ENCODE measurements around the gene LAMTOR4. TPM values are rescaled to one million over a fixed set of nuclear protein-coding genes. Genes with fewer than 3 reads are reported as not detected.
A peak's percentile ranks its signal among the peaks of the same experiment; 100 is the strongest.

LAMTOR4 gene
- 100 to 1,000 TPM in 1 of 2 donors, 10 to 100 TPM in 1; 63.4 to 134 TPM for total RNA-seq
- polyA plus RNA-seq: 100 to 1,000 TPM; 240 to 288 TPM
- long read RNA-seq, donor 1, transcript LAMTOR4-205 (4 exons, 621 nt): minor isoform, 10 of 89 reads
- long read RNA-seq, donor 1, transcript LAMTOR4-201 (4 exons, 605 nt): major isoform, 46 of 89 reads
- long read RNA-seq, donor 1, transcript LAMTOR4-204 (3 exons, 371 nt): minor isoform, 9 of 89 reads
- long read RNA-seq, donor 1, partial matches to known transcripts: 17 of 89 reads
- long read RNA-seq, donor 1, other reads (novel, unspliced or antisense): 0 of 89 reads
- long read RNA-seq, donor 2, transcript LAMTOR4-201 (4 exons, 605 nt): major isoform, 34 of 53 reads
- long read RNA-seq, donor 2, transcript LAMTOR4-204 (3 exons, 371 nt): minor isoform, 6 of 53 reads
- long read RNA-seq, donor 2, partial matches to known transcripts: 7 of 53 reads
- long read RNA-seq, donor 2, other reads (novel, unspliced or antisense): 0 of 53 reads
- long read RNA-seq, donor 3, transcript LAMTOR4-204 (3 exons, 371 nt): minor isoform, 8 of 38 reads
- long read RNA-seq, donor 3, transcript LAMTOR4-201 (4 exons, 605 nt): major isoform, 29 of 38 reads
- long read RNA-seq, donor 3, partial matches to known transcripts: 0 of 38 reads
- long read RNA-seq, donor 3, other reads (novel, unspliced or antisense): 0 of 38 reads
- long read RNA-seq, donor 4, transcript LAMTOR4-204 (3 exons, 371 nt): minor isoform, 11 of 60 reads
- long read RNA-seq, donor 4, transcript LAMTOR4-201 (4 exons, 605 nt): major isoform, 37 of 60 reads
- long read RNA-seq, donor 4, partial matches to known transcripts: 0 of 60 reads
- long read RNA-seq, donor 4, other reads (novel, unspliced or antisense): 0 of 60 reads
- long read RNA-seq, donor 5, transcript LAMTOR4-205 (4 exons, 621 nt): minor isoform, 8 of 154 reads
- long read RNA-seq, donor 5, transcript LAMTOR4-201 (4 exons, 605 nt): major isoform, 63 of 154 reads
- long read RNA-seq, donor 5, transcript LAMTOR4-204 (3 exons, 371 nt): minor isoform, 14 of 154 reads
- long read RNA-seq, donor 5, partial matches to known transcripts: 66 of 154 reads
- long read RNA-seq, donor 5, other reads (novel, unspliced or antisense): 0 of 154 reads

DNA sequence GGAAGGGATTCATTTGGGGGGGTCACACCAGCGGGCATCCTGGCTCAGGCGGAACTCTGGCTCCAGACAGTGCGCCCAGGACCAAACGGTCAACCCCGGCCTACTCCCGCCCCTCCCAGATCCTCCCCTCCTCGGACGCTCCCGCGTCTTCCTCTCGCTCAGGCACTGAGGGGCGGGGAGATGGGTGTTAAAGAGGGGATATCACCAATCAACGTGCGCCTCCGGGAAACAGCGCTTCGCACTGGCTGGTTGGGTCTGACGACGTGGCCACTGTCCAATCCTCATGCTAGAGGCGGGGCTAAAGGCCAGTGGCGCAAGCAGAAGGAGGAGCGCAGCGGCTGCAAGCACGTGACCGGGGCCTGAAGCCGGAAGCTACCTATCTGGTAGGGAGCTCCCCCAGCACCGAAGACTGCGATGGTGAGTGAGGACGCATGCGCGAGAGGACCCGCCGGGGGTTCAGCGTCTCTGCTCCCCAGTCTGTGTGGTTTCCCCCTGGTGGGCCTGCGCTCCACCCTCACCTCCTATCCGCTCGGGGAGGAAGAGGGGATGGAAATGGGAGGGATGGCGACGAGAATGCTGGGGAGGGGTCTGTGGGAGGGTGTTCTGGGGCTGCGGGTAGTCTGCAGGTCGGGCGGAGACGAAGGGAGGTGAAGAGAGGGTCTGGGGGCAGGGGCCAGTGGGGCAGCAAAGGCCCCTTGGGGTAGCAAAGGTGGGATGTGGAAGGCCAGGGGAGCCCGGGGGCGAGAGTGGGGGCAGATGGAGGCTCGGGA is at the start of gene LAMTOR4:
Gene LAMTOR4, plus strand, starts transcription at position 360 of the 770 bp plus-strand sequence. Its CDS starts 55 bp downstream, at position 415.
- H3K4me1 ChIP-seq (ENCODE audit: control insufficient read depth in 5 of 5, insufficient read depth in 5 of 5, low read length in 5 of 5): peaks cover 0 to 15% (median 0%) of the 10 kb centered on the region in 5 donors
- ATAC-seq (ENCODE audit: insufficient read depth, low FRiP score): peak; percentile 98
- no peaks in the 10 kb centered on the region for H3K27me3 ChIP-seq (ENCODE audit: control insufficient read depth in 3 of 3, insufficient read depth in 3 of 3, low read length in 2 of 3)
- 0% methylated on average over 46 of the region's 46 CpGs for WGBS, 2 donors
- peaks cover 0 to 6% (median 3%) of the 10 kb centered on the region in 4 donors for H3K36me3 ChIP-seq (ENCODE audit: control insufficient read depth in 4 of 4, insufficient read depth in 4 of 4, low read length in 4 of 4)
- DNase-seq: peak; percentile 98 to 100 (median 99)
- H3K4me3 ChIP-seq: peak within 1 kb of the TSS; percentile 66
- peak within 1 kb of the TSS; percentile 78 to 82 for H3K27ac ChIP-seq (ENCODE audit: low read depth in 1 of 2, low read length in 1 of 2)
- peak within 1 kb of the TSS; percentile 61 to 65 for H3K9ac ChIP-seq (ENCODE audit: insufficient read depth in 1 of 2, low read length in 2 of 2)
- no peak for TF ChIP-seq CTCF (IDR thresholded peaks at IDR 0.05; ENCODE audit: control extremely low read depth, extremely low read depth)
- H3K9me3 ChIP-seq (ENCODE audit: control insufficient read depth in 4 of 4, insufficient read depth in 3 of 4, low read length in 3 of 4): no peaks in the 10 kb centered on the region

DNA sequence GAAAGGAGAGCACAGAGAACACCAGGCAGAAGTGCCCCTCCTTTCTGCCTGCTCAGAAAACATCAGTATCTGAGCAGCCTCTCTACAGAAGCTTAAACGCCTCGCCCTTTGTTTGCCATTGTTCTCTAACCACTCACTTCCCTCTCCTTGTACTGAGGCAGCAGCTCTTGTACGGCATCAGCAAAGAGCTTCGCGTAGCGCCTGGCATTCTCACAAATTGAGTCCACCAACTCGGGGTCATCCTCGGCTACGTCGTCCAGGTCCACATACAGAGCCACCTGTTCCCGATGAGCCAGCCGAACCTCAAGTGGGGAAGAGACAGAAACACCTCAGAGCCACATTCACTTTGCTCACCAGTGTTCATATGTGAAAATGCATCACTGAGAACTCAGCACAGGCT is 49.3 kb upstream of the LAMTOR4 start:
- Histone ChIP-seq H3K36me3 (ENCODE audit: control insufficient read depth in 4 of 4, insufficient read depth in 4 of 4, low read length in 4 of 4) (peaks cover 16 to 48% (median 40%) of the 10 kb centered on the region in 4 donors), H3K27me3 (ENCODE audit: control insufficient read depth in 3 of 3, insufficient read depth in 3 of 3, low read length in 2 of 3) (no peaks in the 10 kb centered on the region), H3K4me1 (ENCODE audit: control insufficient read depth in 5 of 5, insufficient read depth in 5 of 5, low read length in 5 of 5) (peaks cover 0 to 15% (median 11%) of the 10 kb centered on the region in 5 donors), H3K9me3 (ENCODE audit: control insufficient read depth in 4 of 4, insufficient read depth in 3 of 4, low read length in 3 of 4) (no peaks in the 10 kb centered on the region), H3K27ac (ENCODE audit: low read depth in 1 of 2, low read length in 1 of 2) (no peak overlapping the region), H3K9ac (ENCODE audit: insufficient read depth in 1 of 2, low read length in 2 of 2) (peak overlapping the region in 1 of 2 donors; percentile 76), H3K4me3 (no peak overlapping the region)
- ATAC-seq (ENCODE audit: insufficient read depth, low FRiP score) (no peak), DNase-seq (no peak)
- no peak for TF ChIP-seq CTCF (IDR thresholded peaks at IDR 0.05; ENCODE audit: control extremely low read depth, extremely low read depth)
- WGBS, 2 donors: 50 to 76% methylated on average over 12 of the region's 12 CpGs

DNA sequence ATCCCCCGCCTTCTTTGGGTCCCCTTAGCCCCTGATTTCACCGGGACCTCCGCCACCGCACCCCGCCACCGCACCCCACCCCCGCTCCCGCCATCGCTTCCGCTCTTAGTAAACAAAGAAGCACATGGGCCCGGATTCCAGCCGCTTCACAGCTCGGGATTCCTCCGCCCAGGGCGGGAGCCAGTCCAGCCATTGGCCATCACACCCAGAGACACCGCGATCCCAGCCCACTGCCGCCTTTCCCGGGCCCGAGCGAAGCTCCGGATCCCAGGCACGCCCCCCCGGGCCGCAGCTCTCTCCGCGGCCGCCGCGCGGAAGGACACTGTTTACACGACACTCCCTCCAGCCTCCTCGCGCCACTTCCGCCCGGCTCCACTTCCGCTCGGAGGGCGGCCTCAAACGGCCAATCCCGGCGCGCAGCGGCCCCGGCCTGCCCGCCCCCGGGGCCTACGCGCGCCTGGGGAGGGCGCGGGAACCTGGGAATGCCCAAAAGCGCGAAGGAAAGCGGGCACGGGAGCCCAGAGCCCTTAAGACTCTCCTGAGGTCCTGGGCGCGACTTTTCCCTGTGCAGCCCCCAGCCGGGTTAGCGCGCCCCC is 48.2 kb upstream of the LAMTOR4 start:
- 0 to 1% methylated on average over 57 to 61 of the region's 61 CpGs for WGBS, 2 donors
- peak; percentile 96 to 98 (median 97) for DNase-seq
- Histone ChIP-seq H3K27ac (ENCODE audit: low read depth in 1 of 2, low read length in 1 of 2) (peak overlapping the region; percentile 79 to 84), H3K9me3 (ENCODE audit: control insufficient read depth in 4 of 4, insufficient read depth in 3 of 4, low read length in 3 of 4) (no peaks in the 10 kb centered on the region), H3K36me3 (ENCODE audit: control insufficient read depth in 4 of 4, insufficient read depth in 4 of 4, low read length in 4 of 4) (peaks cover 18 to 42% (median 40%) of the 10 kb centered on the region in 4 donors), H3K4me3 (peak overlapping the region; percentile 76), H3K27me3 (ENCODE audit: control insufficient read depth in 3 of 3, insufficient read depth in 3 of 3, low read length in 2 of 3) (no peaks in the 10 kb centered on the region), H3K4me1 (ENCODE audit: control insufficient read depth in 5 of 5, insufficient read depth in 5 of 5, low read length in 5 of 5) (peaks cover 0 to 15% (median 11%) of the 10 kb centered on the region in 5 donors), H3K9ac (ENCODE audit: insufficient read depth in 1 of 2, low read length in 2 of 2) (peak overlapping the region; percentile 44 to 76)
- ATAC-seq (ENCODE audit: insufficient read depth, low FRiP score): peak; percentile 93
- no peak for TF ChIP-seq CTCF (IDR thresholded peaks at IDR 0.05; ENCODE audit: control extremely low read depth, extremely low read depth)
